D341Med (cell line): ENCODE data around the gene PRKCA.
"Not testable (repeated sequence)": the region's sequence is repeated elsewhere in the genome, so short reads cannot be mapped to it uniquely, and the experiment has no call there.

Experiments used
- DNase-seq: peaks from one replicate; pipeline ENCODE4 v3.0.0; 2012; ENCODE audit warnings: low spot score

PRKCA gene

DNA sequence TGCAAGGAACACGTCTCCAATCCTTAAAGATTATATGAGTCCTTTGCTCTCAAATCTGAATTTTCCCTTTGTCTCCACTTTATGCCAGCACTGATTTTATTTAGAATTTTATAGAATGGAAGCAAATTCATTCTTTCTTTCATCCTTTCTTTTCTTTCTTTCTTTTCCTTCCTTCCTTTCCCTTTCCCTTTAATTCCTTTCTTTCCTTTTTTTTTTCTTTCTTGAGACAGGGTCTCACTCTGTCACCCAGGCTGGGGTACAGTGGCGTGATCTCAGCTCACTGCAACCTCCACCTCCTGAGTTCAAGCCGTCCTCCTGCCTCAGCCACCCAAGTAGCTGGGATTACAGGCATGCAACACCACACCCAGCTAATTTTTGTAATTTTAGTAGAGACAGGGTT is 187.2 kb downstream of the PRKCA start:
- not testable (repeated sequence) for DNase-seq

DNA sequence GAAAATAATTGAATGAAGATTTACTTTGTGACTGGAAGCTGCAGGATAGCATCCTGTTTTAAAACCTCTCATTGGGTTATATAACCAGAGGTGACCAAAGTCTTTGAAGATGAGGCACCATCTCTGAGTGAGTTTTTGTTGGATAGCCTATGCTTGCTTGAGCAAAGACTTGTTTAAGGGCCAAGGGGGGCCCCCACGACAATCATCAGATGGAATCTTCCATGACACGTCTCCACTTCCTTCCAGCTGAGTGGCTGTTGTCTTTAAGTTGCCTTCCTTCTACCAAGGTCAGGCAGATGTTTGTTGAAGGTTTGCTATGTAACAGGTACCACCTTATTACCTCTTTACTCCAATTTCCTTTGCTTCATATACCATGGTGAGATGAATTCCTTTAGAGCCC is 188.8 kb downstream of the PRKCA start:
- DNase-seq: no peak

DNA sequence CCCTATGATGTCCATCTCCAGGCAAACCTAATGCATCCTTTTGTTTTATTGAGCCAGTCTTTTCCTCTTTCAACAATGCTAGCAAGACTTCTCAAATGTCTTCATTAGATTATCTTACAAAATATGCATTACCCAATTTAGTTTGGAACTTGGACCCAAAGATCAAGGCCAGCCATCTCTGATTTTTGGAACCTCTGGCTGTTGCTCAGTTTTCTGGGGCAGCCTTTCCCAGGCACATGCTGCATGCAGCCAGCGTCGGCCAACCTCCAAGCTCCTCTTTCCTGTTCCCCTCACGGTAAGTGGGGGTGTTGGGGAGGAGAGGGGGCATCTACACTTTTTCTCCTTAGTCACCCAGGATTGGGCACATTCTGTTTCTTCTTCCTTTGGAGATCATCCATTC is 189.3 kb downstream of the PRKCA start:
- no peak for DNase-seq

DNA sequence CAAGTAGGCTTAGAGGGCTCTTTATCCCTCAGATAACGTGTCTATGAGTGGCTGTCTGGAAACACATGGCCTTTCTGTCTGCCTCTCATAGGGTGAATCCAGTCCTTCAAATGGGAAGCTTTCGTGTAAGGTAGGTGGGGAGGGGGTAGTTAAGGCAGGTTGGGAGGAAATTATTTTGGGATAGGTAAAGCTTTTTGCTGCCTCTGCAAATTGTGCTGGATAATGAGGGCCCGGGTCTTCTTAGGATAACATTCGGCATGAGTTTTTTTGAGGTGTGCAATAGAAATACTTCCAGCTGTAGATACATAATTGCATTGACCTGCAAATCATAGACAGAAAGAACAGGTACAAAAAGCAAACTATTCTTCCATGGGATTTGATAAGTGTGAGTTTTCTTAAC is 189.7 kb downstream of the PRKCA start:
- no peak for DNase-seq

DNA sequence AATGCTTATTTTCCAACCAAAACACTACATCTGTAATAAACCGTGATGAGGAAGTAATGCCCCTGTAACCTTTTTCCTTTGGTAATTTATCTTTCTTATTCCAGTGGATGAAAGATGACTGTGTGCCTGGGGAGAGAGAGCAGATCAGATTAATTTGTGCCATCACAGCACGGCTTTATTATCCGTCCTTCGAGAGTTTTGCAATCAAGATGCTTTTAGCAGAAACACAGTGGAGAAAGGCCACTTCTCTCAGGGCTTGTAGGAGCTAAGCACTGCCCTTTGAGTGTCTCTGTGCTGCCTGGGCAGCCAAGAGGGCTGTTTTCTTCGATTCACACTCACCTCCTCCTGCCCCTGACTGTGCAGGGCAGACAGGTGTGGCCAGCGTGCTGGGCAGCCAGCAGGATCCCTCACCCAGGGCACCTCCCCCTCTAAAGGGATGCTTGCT is 190.2 kb downstream of the PRKCA start:
- DNase-seq: no peak

DNA sequence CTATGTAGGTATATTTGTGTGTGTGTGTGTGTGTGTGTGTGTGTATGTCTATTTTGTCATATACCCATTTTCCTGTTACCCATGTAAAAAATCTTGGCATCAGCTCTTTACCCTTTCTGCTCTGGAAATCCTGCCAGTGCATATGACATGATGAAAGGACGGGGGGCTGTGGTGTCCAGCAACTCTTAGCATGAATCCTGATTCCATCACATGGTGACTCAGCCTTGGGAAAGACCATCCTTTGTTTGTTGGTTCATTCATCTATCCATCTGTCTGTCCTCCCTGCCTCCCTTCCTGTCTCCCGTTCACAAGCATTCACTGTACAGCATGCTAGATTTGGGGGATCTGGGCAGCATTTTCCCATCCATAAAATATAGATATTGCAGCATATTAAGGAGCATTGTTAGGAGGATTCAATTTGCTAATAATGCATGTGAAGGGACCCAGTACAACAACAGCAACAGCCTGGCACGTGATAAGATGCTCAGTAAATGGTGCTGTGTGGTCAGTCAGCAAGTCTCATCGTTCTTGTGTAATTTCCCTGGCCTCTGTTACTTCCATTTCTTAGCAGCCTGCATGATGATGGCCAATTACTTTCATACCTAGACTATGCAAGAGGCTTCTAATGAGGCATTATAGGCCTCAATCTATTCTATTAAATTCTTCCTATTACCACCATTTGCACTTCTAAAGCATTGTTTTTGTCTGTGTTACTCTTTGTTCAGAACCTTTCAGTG is 191.0 kb downstream of the PRKCA start:
- DNase-seq: no peak

DNA sequence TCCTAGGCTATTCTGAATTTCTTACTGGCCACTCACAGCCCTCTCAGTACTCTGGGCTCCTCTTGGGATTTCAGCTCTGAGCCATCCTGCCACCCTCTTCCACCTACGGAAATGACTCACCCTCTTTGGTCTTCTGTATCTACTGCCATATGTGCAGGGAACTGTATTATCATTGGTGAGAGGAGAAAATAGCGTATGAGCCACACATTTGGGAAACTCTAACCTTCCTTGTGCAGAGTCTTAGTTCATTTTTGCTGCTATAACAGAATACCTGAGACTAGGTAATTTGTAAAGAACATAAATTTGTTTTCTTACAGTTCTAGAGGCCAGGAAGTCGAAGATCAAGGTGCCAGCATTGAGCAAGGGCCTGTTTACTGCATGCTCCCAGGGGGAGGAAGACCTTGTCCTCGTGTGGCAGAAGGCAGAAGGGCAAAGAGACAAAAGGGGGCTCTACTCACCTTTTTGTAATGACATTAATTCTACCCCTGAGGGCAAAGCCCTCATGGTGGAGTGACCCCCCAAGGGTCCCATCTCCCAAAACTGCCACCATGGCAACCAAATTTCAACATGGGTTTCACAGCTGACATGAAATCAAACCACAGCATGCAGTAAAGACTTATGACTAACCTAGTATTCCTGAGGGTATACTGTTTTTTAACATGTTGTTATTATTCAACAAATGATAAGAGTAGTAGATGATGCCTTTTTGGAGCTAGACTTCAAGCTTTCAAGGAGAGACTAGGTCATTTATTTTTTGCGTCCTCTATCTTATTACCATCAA is 191.8 kb downstream of the PRKCA start:
- DNase-seq: no peak

DNA sequence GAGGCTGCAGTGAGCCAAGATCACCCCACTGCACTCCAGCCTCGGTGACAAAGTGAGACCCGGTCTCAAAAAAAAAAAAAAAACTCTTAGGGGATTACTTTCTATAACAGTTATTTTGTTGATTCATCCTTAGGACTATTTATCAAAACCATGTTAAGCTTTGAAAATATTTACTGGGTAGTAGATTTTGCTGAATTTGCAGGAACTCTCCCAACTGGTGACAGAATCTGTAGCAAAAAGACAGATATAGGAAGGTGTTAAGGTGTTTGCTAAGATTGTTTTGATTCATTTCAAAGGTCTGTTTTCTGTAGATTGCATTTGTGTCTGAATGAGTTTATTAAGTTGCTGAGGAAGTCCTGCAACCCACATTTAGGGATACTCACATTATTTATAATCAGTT is 192.6 kb downstream of the PRKCA start:
- no peak for DNase-seq

DNA sequence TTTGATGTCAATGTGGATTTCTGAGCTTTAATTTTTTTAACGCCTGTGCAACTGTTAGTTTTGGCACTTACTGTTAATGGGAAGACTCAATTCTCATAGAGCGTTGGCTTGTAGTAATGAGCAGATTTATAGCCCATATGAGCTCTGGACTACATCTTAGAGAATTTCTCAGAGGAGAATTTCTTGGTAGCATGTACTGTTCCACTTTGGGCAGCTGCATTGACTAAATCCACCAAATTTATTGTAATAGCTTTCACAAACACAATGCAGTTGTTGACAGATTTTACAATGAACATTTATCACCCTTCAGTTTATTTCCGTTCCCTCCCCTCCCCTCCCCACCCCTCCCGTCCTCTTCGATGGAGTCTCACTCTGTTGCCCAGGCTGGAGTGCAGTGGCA is 193.9 kb downstream of the PRKCA start:
- no peak for DNase-seq

DNA sequence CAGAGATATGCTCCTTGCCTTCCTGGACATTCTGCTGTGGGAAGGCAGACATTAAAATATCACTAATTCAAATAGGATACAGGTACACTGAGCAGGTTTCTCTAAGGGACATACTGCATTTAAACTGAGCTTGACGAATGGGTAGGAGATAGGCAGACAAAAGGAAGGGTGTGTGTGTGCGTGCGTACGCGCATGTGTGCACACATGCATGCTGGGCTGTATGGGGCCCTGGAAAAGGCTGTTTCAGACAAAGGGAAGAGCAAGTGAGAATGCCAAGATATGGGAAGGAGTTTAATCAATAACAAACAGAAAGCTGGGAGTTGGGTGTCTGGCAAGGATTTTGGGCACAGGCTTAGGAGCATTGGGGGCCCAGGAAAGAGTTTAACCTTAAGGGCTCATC is 196.2 kb downstream of the PRKCA start:
- DNase-seq: no peak

DNA sequence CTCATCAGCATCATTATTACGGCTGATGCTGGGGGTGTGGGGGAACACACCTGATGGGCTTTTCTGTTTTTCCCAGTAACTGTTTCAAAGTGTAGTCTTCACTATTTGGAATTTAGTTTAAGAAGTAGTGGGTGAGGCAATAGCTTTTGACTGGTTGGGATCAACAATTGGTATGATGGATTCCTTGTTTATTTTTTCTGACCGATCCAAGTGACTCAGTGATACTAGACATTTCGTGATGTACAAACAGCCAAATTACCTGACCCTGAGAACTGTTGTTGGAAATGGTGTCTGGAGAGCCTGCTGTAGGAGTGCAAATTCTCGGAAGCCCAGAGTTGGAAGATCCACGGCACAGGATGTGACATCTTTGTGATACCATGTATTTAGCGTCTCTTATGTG is 204.2 kb downstream of the PRKCA start:
- no peak for DNase-seq

DNA sequence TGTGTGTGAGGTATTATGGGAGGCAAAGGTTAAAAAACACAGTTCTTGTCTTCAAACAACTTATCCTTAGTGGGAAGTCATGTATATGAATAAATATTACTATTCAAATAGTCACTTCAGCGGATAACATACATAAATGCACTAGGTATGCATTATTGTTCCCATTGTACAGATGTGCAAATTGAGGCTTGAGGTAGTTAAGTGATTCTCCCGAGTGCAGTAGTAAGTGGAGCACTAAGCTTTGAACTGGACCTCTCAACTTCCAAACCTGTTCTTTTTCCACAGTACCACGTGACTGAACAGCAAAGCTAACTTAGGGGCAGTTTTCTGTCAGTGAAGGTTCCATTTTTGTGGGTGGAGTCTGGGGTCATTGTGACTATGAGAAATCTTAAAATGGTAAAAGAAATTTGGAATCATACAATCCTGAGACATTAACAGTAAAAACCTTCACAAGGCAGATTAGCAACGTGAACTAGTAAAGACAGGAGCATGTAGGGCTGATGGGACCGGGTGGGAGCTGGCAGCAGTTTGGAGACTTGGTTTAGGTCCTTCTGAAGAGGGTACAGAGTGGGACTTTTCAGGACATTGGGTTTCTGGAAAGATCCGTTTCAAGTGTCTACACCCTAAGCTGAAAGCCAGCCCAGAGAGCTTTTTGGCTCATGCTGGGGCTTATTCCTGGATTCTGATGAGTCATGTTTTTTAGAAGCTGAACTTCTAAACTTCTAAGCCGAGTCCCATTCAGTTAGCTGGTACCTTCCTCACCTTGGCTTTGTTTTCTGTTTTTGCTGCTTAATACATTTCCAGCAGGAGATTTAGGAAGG is 204.9 kb downstream of the PRKCA start:
- no peak for DNase-seq

DNA sequence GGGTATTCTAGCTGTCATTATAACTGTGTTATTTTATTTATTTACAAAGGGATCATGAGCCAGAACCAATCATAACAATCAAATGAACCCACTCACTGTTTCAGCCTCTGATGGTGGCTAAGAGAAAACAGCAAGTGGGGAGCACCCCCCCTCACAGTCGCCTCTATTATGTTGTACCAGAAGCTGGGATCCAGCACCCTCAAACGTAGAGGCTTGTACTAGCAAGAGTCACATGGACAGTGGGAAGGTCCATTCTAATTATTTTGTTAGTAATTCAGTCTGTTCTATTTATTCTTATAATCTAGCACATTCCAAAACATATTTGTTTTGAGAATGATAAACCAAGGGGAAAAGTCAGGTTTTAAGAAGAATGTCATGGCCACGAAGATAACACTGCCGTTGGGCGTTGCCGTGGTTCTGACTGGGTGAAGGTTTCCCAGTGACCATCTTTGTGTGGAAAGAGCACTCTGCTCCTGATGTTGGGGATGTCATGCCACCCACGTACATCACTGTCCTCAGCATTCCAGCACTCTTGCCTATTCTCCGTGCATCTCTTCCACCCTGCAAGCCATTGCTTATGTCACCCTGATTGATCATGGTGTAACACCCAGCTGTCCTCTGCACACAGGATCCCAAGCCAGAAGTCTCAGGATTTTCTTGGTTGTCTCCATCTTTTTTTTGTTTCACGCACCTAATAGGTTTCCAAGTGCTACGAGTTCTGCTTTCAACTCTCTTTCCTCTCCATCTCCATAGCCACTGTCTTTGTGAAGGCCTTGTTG is 205.8 kb downstream of the PRKCA start:
- no peak for DNase-seq

DNA sequence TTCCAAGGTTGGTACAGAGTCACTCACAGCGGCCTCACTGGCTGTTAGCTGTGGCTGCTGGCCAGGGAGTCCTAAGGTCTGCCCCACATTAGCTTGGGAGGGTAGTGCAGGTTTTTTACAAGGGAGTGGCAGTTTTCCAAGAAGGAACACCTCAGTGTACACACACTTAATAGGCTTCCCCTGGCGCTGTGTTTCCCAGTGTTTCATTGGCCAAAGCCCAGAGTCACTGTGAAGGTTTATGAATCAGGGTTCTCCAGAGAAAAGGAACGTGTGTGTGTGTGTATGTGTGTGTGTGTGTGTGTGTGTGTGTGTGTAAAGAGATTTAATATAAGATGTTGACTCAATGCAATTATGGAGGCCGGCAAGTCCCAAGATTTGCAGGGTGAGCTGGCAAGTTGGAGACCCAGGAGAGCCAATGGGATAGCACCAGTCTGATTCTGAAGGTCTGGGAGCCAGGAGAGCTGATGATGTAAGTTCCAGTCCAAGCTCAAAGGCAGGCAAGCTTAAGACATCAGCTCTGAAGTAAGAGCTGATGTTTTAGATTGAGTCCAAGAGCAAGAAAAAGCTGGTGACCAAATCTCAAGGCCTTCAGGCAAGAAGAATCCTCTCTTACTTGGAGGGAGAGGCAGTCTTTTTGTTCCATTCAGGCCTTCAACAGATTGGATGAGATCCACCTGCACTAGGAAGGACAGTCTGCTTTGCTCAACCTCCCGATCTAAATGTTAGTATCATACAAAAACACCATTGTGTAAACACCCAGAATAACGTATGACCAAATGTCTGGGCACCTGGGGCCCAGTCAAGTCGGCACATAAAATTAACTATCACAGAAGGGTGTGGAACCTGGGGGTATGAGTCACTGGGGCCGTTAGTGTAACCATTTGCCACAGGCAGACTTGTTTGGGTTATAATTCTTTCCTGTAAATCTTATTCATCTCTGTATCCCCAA is 206.8 kb downstream of the PRKCA start:
- no peak for DNase-seq

DNA sequence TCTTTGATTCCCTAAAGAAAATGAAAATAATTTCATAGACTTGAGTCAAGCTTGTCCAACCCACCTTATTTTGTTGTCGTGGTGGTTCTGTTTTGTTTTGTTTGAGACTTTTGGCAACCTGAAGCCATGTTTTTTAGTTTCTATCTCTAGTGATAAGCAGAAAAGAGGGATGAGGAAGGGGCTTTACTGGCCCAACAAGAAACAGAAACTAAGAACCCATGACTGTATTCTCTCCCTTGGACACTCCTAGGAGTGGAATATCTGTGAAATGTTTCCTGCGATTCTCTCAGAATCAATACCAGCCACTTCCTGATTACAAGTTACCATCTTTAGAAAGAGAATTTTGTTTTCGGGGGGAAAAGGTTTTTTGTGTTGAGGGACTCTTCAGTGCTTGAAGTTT is 207.5 kb downstream of the PRKCA start:
- no peak for DNase-seq

DNA sequence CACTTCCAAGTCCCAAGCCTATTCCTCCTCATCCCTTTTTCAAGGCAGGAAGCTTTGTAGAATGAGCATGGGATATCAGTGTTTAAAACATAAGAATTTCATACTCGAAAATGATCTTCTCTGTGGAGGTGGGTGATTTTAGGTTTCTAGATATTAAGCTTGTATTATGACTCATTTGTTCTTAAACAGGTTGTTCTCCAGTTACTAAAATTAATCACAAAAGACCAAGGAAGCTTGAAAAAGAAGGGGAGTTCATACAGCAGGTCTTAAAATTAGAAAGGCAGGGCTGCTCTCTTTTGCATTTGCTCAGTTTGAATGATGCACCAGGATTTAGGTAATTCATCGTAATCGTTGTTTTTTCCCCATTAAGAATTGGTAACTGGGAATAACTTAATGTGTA is 208.7 kb downstream of the PRKCA start:
- DNase-seq: no peak

DNA sequence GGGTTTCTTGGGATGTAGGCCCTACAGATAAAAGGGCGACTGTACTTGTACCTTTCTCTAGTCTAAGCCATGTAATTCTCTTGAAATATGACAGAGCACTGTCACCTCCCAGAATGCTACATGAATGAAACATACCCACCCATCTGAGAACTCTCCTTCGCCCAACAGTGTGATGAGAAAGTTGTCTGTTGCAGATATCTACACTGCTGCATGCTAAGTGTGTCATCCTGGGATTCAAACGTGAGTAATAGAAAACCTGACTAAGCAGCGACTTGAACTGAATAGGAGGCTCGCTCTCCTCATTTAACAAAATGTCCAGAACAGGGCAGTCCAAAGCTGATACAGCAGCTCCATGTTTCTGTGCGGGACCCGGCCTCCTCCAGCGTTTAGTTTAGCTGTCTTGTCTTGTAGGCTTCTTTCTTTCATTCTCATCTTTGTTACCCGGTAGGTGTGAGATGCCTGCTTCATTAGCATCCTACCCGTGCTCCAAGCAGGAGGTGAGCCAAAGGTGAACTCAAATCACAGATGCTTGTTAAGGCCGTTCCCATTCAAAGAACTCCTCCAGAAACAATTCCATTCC is 211.9 kb downstream of the PRKCA start:
- DNase-seq: no peak

DNA sequence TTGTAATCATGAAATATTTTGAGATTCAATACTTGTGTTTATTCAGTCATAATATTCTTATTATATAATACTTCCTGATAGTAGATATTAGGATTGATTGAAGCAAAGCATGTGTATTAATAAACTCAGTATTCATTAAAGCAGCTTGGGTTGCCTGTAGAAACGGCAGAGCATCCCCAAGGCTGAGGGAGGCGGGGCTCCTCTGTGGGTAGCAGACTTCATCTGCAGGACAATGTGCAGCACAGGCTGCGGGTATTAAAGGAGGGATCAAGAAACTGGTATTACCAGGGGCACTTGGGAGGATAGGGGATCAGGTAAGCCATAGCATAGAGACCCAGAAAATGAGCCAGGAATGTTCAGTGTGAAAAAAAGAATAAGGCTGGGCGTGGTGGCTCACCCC is 213.6 kb downstream of the PRKCA start:
- no peak for DNase-seq

DNA sequence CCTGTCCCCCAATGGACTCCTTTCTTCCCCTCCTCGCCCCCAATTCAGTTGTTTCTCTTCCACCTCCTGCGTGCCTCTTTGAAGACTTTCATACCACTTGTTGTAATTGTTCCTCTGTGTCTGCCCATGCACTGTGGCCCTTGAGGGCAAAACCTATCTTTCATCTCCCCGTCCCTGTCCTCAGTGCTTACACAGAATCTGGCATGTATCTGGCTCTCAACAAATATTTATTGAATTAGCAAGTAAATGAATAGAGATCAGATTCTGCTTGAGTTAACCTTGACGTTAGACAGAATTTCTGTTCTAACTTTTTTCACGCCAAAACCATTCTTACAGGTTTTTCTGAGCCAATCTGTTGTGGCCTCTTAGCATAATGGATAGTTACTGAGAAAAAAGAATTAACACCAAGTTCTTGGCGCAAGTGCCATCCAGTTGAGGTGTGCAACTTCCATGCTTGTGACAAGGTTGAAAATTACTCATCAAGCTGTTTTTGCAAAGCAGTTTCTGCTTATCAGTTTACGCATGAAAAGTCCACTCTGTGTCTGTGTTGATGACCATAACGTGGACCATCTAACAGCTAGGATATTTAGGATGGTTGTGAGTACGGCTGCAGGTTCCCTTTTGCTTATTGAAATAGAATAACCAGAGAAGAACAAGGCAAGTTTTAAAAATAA is 215.1 kb downstream of the PRKCA start:
- no peak for DNase-seq

DNA sequence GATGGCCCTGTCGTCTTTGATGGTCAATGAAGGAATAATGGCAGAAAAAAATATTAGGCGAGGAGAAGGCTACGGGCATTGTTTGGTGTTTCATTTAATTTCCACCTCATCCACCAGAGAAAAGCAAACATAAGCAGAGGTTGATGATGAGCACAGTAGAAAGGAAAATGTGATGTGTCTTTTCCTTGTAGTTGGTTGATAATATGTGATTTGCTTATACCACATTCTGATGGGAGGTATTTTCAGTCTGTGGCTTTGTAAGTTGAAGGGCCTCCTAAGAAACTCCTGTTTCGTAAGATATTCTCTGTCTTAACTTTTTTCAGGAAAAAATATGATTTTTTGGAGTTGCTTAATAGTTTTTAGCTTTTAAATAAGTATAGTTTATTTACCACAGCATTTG is 215.7 kb downstream of the PRKCA start:
- no peak for DNase-seq
